ENCODE data around the gene GOLGA6C. TPM values are rescaled to one million over a fixed set of nuclear protein-coding genes. Genes with fewer than 3 reads are reported as not detected.
"Not testable (repeated sequence)": the region's sequence is repeated elsewhere in the genome, so short reads cannot be mapped to it uniquely, and the experiment has no call there.

The GOLGA6C gene
- polyA plus RNA-seq, 3 donors: not detected

GRCh38 chr15:75225951-75226732 lies 32.0 kb upstream of the GOLGA6C start:
- no peak for DNase-seq (ENCODE audit: low read depth in 3 of 3, low spot score in 2 of 3)

GRCh38 chr15:75227112-75227511 lies 31.0 kb upstream of the GOLGA6C start:
- DNase-seq (ENCODE audit: low read depth in 3 of 3, low spot score in 2 of 3): not testable (repeated sequence)

- no peak for DNase-seq (ENCODE audit: low read depth in 3 of 3, low spot score in 2 of 3)
Observed at GRCh38 chr15:75227663-75228280, 30.4 kb upstream of the GOLGA6C start.

GRCh38 chr15:75228787-75229186 lies 29.3 kb upstream of the GOLGA6C start:
- no peak for DNase-seq (ENCODE audit: low read depth in 3 of 3, low spot score in 2 of 3)

GRCh38 chr15:75229191-75230015 lies 28.7 kb upstream of the GOLGA6C start:
- no peak for DNase-seq (ENCODE audit: low read depth in 3 of 3, low spot score in 2 of 3)

GRCh38 chr15:75230016-75230343 lies 28.2 kb upstream of the GOLGA6C start:
- DNase-seq (ENCODE audit: low read depth in 3 of 3, low spot score in 2 of 3): no peak

GRCh38 chr15:75230551-75231371 lies 27.4 kb upstream of the GOLGA6C start:
- no peak for DNase-seq (ENCODE audit: low read depth in 3 of 3, low spot score in 2 of 3)

GRCh38 chr15:75231836-75232235 lies 26.3 kb upstream of the GOLGA6C start:
- DNase-seq (ENCODE audit: low read depth in 3 of 3, low spot score in 2 of 3): no peak

GRCh38 chr15:75232252-75232813 lies 25.8 kb upstream of the GOLGA6C start:
- no peak for DNase-seq (ENCODE audit: low read depth in 3 of 3, low spot score in 2 of 3)

GRCh38 chr15:75232826-75233503 lies 25.2 kb upstream of the GOLGA6C start:
- DNase-seq (ENCODE audit: low read depth in 3 of 3, low spot score in 2 of 3): no peak

GRCh38 chr15:75233504-75234190 lies 24.5 kb upstream of the GOLGA6C start:
- no peak for DNase-seq (ENCODE audit: low read depth in 3 of 3, low spot score in 2 of 3)

- DNase-seq (ENCODE audit: low read depth in 3 of 3, low spot score in 2 of 3): no peak
Observed at GRCh38 chr15:75234191-75234810, 23.8 kb upstream of the GOLGA6C start.

- DNase-seq (ENCODE audit: low read depth in 3 of 3, low spot score in 2 of 3): no peak
Observed at GRCh38 chr15:75235051-75235673, 23.0 kb upstream of the GOLGA6C start.

- no peak for DNase-seq (ENCODE audit: low read depth in 3 of 3, low spot score in 2 of 3)
Observed at GRCh38 chr15:75235760-75236729, 22.1 kb upstream of the GOLGA6C start.

GRCh38 chr15:75237316-75237982 lies 20.7 kb upstream of the GOLGA6C start:
- DNase-seq (ENCODE audit: low read depth in 3 of 3, low spot score in 2 of 3): no peak

GRCh38 chr15:75238150-75238549 lies 20.0 kb upstream of the GOLGA6C start:
- DNase-seq (ENCODE audit: low read depth in 3 of 3, low spot score in 2 of 3): no peak

- DNase-seq (ENCODE audit: low read depth in 3 of 3, low spot score in 2 of 3): not testable (repeated sequence)
Observed at GRCh38 chr15:75245741-75246140, 12.4 kb upstream of the GOLGA6C start.

All from right renal cortex interstitium (tissue), 3 donors.